ENCODE measurements around the gene OPN4. TPM values are rescaled to one million over a fixed set of nuclear protein-coding genes. Genes with fewer than 3 reads are reported as not detected.

Gene OPN4
- polyA plus RNA-seq, 1 of the 3 experiments (the other 2 are of a cell fraction), result 0.03 TPM

DNA sequence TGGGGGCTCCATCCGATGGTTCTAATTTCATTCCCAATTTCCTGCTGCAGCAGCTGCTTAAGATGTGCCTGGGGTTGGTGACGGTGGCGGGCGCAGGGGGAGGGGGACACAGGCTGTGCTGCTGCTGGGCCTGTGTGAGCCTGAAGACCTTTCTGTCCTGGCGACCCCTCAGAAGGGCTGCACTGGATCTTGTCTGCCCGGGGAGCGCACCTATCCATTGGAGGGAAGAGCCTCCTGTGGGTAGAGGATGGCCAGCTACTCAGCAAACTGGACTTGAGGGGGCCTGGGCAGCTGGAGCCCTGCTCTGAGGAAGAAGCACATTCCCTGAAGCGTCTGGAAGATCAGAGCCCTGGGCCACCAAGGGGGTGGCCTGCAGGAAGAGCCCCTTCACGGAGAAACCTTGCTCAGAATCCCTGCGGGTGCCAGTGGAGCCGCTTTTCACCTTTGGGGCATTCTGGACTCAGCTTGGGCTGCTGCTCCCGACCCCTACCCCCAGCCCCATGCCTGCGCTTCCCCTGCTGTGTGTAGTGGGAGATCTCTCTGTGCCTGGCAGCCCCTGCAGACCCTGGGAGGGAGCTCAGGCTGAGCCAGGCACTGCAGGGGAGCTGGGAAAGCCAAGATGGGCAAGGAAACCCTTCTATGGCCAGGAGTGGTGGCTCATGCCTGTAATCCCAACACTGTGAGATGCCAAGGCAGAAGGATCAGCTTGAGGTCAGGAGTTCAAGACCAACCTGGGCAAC, 31.7 kb downstream of the OPN4 start:
- H3K9me2 ChIP-seq, result no peaks in the 10 kb centered on the region
- TF ChIP-seq MEF2A (IDR thresholded peaks at IDR 0.05; ENCODE audit: borderline replicate concordance, low read depth) (no peak), RCOR1 (IDR thresholded peaks at IDR 0.05; ENCODE audit: low read length) (no peak), SIN3A (IDR thresholded peaks at IDR 0.05; ENCODE audit: borderline replicate concordance, low read depth, low read length) (no peak), USF2 (IDR thresholded peaks at IDR 0.05; ENCODE audit: borderline replicate concordance, low read depth, low read length) (no peak), TCF12 (IDR thresholded peaks at IDR 0.05) (no peak), RAD21 (IDR thresholded peaks at IDR 0.05; ENCODE audit: low read length) (no peak), NFIC (IDR thresholded peaks at IDR 0.05; ENCODE audit: borderline replicate concordance) (no peak), MAX (IDR thresholded peaks at IDR 0.05; ENCODE audit: low read depth) (no peak), EP300 (IDR thresholded peaks at IDR 0.05; ENCODE audit: borderline replicate concordance in 1 of 2, low read depth in 1 of 2, low read length in 1 of 2) (no peak), CTCF (IDR thresholded peaks at IDR 0.05) (no peak), GABPA (IDR thresholded peaks at IDR 0.05; ENCODE audit: low read depth) (no peak)
- TF ChIP-seq, protein P1, sequence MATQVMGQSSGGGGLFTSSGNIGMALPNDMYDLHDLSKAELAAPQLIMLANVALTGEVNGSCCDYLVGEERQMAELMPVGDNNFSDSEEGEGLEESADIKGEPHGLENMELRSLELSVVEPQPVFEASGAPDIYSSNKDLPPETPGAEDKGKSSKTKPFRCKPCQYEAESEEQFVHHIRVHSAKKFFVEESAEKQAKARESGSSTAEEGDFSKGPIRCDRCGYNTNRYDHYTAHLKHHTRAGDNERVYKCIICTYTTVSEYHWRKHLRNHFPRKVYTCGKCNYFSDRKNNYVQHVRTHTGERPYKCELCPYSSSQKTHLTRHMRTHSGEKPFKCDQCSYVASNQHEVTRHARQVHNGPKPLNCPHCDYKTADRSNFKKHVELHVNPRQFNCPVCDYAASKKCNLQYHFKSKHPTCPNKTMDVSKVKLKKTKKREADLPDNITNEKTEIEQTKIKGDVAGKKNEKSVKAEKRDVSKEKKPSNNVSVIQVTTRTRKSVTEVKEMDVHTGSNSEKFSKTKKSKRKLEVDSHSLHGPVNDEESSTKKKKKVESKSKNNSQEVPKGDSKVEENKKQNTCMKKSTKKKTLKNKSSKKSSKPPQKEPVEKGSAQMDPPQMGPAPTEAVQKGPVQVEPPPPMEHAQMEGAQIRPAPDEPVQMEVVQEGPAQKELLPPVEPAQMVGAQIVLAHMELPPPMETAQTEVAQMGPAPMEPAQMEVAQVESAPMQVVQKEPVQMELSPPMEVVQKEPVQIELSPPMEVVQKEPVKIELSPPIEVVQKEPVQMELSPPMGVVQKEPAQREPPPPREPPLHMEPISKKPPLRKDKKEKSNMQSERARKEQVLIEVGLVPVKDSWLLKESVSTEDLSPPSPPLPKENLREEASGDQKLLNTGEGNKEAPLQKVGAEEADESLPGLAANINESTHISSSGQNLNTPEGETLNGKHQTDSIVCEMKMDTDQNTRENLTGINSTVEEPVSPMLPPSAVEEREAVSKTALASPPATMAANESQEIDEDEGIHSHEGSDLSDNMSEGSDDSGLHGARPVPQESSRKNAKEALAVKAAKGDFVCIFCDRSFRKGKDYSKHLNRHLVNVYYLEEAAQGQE (IDR thresholded peaks at IDR 0.05; ENCODE audit: low read depth, low read length), result no peak
- 67% methylated on average over 4 of the region's 13 CpGs for WGBS (ENCODE audit: low lambda C conversion rate)
- H3K36me3 ChIP-seq (replicated peaks in 1 of 2; ENCODE audit: control insufficient read depth in 1 of 2, insufficient read depth in 2 of 2, low read length in 1 of 2), result no peaks in the 10 kb centered on the region
- no peaks in the 10 kb centered on the region for H3K79me2 ChIP-seq (ENCODE audit: insufficient read depth)
- no peak overlapping the region for H3K4me3 ChIP-seq (ENCODE audit: low read depth in 2 of 2, low read length in 1 of 2)
- H3K9me3 ChIP-seq, result no peaks in the 10 kb centered on the region
- no peak overlapping the region for H3K27ac ChIP-seq (ENCODE audit: low read depth in 2 of 2, low read length in 1 of 2)
- POLR2A ChIA-PET, result no interaction called here
- no peaks in the 10 kb centered on the region for H4K20me1 ChIP-seq (ENCODE audit: insufficient read depth)
- peaks cover 0 to 21% of the 10 kb centered on the region in 2 experiments; a peak in 1 of 4 replicates for H3K4me1 ChIP-seq (ENCODE audit: control insufficient read depth in 1 of 2, insufficient read depth in 2 of 2, low read depth in 1 of 2, low read length in 1 of 2)
- no peaks in the 10 kb centered on the region for H3F3A ChIP-seq (replicated peaks; ENCODE audit: insufficient read depth)
- no peak overlapping the region for H3K4me2 ChIP-seq
- no peaks in the 10 kb centered on the region for H3K27me3 ChIP-seq (ENCODE audit: insufficient read depth)
- CTCF ChIA-PET, result interaction anchor here (0.7 to 4.2 kb wide), 7 partner anchors 10 to 260 kb away, joined by 3 to 36 read pairs (median 4); partner anchors contain the start of gene LDB3
- no peak for DNase-seq
- no peak overlapping the region for H2AFZ ChIP-seq (ENCODE audit: low read depth)
- H3K9ac ChIP-seq, result no peak overlapping the region
